NT2/D1 (cell line): ENCODE results near the gene KIF3A.

Experiments
- DNase-seq: peaks from one replicate; pipeline ENCODE4 v3.0.0-alpha.2; 2011; ENCODE audit warnings: low read depth, low spot score
- H3K27me3 ChIP-seq: 2 replicates; pipeline ENCODE4 v1.6.0; 2011; ENCODE audit warnings: mild to moderate bottlenecking; ENCODE audit not compliant: insufficient read length, insufficient read depth
- H3K36me3 ChIP-seq: 2 replicates; pipeline ENCODE4 v1.6.1; 2011; ENCODE audit warnings: mild to moderate bottlenecking, low read length, mixed read lengths; ENCODE audit not compliant: insufficient read depth, insufficient read length
- H3K4me1 ChIP-seq: 2 replicates; pipeline ENCODE4 v1.5.1; 2011; ENCODE audit not compliant: insufficient read depth, insufficient read length
- H3K4me3 ChIP-seq: 2 replicates; pipeline ENCODE4 v1.5.1; 2011; ENCODE audit warnings: low read depth; ENCODE audit not compliant: insufficient read length
- H3K9ac ChIP-seq: 2 replicates; pipeline ENCODE4 v1.6.0; 2011; ENCODE audit warnings: low read depth; ENCODE audit not compliant: insufficient read length
- H3K9me3 ChIP-seq: 2 replicates; pipeline ENCODE4 v1.5.1; 2011; ENCODE audit warnings: mild to moderate bottlenecking, low read length; ENCODE audit not compliant: insufficient read depth
- SUZ12 ChIP-seq: IDR thresholded peaks from 2 replicates; pipeline ENCODE4 v1.6.1; 2011; ENCODE audit not compliant: insufficient read length, insufficient read depth; ENCODE audit errors: extremely low read depth
- YY1 ChIP-seq: IDR thresholded peaks from 2 replicates; pipeline ENCODE4 v1.6.1; 2011; ENCODE audit not compliant: insufficient read length, insufficient read depth
- ZNF274 ChIP-seq: IDR thresholded peaks from 2 replicates; pipeline ENCODE4 v1.6.1; 2011; ENCODE audit warnings: mild to moderate bottlenecking, low read depth, low read length

The KIF3A gene

GRCh38 chr5:132734687-132735086 lies 2.7 kb downstream of the KIF3A start:
- no peak overlapping the region for H3K4me3 ChIP-seq
- H3K4me1 ChIP-seq, result no peaks in the 10 kb centered on the region
- no peaks in the 10 kb centered on the region for H3K9me3 ChIP-seq
- peaks cover 9% of the 10 kb centered on the region for H3K27me3 ChIP-seq
- H3K36me3 ChIP-seq, result peaks cover 4% of the 10 kb centered on the region
- no peak overlapping the region for H3K9ac ChIP-seq
- DNase-seq, result no peak
- TF ChIP-seq SUZ12 (no peak), ZNF274 (no peak), YY1 (no peak)

DNA sequence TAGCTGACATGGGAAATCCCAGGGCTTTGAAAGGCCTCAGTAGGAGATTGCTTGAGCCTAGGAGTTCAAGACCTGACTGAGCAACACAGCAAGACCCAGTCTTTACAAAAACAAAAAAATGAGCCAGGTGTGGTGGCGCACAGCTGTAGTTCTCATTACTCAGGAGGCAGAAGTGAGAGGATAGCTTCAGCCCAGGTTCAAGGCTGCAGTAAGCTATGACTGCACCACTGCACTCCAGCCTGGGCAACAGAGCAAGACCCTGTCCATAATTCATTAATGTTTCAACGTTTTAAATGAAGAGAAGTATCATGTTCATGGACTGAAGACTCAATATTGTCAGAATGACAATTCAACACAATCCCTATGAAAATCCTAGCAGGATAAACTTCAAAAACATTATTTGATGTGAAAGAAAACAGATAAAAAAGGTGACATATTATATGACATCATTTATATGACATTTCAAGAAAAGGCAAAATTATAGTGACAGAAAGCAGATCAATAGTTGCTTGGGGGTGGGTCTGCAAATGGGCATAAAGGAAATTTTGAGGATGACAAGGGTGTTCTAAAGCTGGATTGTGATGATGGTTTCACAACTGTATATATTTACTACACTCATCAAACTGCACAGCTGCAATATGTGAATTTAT lies 3.7 kb downstream of the KIF3A start:
- no peak for DNase-seq
- H3K4me3 ChIP-seq, result no peak overlapping the region
- H3K9me3 ChIP-seq, result no peaks in the 10 kb centered on the region
- H3K4me1 ChIP-seq, result no peaks in the 10 kb centered on the region
- peaks cover 4% of the 10 kb centered on the region for H3K36me3 ChIP-seq
- no peak overlapping the region for H3K9ac ChIP-seq
- no peak for TF ChIP-seq ZNF274
- peaks cover 6% of the 10 kb centered on the region for H3K27me3 ChIP-seq

DNA sequence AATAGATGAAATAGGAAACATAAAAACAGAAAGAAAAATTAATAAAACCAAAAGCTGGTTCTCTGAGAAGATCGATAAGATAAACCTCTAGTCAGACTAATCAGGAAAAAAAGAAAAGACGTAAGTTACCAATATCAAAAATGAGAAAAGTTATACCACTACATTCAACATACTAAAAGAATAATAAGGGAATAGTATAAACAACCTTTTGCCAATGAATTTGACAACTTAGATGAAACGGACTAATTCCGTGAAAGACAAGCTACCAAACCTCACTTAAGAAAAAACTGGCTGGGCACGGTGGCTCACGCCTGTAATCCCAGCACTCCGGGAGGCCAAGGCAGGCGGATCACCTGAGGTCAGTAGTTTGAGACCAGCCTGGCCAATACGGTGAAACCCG lies 7.5 kb downstream of the KIF3A start:
- no peaks in the 10 kb centered on the region for H3K27me3 ChIP-seq
- TF ChIP-seq ZNF274 (no peak), SUZ12 (no peak), YY1 (no peak)
- no peaks in the 10 kb centered on the region for H3K4me1 ChIP-seq
- no peak for DNase-seq
- no peak overlapping the region for H3K9ac ChIP-seq
- no peak overlapping the region for H3K4me3 ChIP-seq
- H3K9me3 ChIP-seq, result no peaks in the 10 kb centered on the region
- H3K36me3 ChIP-seq, result peaks cover 12% of the 10 kb centered on the region

DNA sequence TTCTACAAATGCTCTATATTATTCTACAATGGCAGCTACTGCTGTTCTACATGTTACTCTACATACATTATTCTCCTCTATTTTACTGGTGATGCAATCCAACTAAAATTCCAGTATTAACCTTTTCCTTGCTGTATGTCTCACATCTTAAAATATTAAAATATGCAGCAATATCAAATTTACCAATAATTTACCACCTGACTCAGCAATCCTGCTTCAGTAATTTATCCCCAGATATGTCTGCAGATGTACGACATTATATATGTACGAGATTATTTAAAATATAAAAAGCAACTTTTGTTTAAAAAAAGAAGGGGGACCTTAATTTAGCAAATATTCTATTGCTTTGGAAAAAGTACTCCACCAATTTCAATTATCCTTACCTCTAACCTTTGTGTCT lies 11.6 kb downstream of the KIF3A start:
- no peak for DNase-seq
- no peaks in the 10 kb centered on the region for H3K9me3 ChIP-seq
- no peak for TF ChIP-seq SUZ12
- no peak for TF ChIP-seq YY1
- no peak overlapping the region for H3K4me3 ChIP-seq
- H3K36me3 ChIP-seq, result peaks cover 7% of the 10 kb centered on the region
- no peak overlapping the region for H3K9ac ChIP-seq
- H3K4me1 ChIP-seq, result no peaks in the 10 kb centered on the region
- H3K27me3 ChIP-seq, result no peaks in the 10 kb centered on the region

DNA sequence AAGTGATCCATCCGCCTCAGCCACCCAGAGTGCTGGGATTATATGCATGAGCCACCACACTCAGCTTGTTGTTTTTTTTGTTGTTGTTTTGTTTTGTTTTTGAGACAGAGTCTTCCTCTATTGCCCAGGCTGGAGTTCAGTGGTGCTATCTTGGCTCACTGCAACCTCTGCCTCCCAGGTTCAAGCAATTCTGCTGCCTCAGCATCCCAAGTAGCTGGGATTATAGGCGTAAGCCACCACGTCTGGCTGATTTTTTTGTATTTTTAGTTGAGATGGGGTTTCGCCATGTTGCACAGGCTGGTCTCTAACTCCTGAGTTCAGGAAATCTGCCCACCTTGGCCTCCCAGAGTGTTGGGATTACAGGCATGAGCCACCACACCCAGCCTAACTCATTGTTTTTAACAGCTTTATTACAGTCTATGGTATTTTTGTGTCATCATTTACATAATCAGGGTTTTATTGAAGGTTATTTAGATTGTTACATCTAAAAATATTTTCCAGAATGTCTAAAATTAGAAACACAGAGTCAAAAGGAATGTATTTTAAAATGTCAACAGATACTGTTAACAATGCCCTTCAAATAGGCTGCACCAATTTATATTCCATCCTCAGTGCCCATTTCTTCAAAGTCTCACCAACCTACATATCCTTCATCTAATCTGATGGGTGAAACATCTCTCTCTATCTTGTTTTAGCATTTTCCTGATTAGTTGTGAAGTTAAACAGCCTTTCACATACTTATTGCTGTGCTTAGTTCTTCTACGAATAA lies 18.6 kb downstream of the KIF3A start:
- DNase-seq, result no peak
- no peak overlapping the region for H3K4me3 ChIP-seq
- no peaks in the 10 kb centered on the region for H3K27me3 ChIP-seq
- H3K4me1 ChIP-seq, result no peaks in the 10 kb centered on the region
- no peaks in the 10 kb centered on the region for H3K36me3 ChIP-seq
- no peaks in the 10 kb centered on the region for H3K9me3 ChIP-seq
- H3K9ac ChIP-seq, result no peak overlapping the region
- TF ChIP-seq YY1 (no peak), SUZ12 (no peak), ZNF274 (no peak)

GRCh38 chr5:132714456-132715307 lies 22.7 kb downstream of the KIF3A start:
- no peak for TF ChIP-seq SUZ12
- no peak for TF ChIP-seq YY1
- no peak for TF ChIP-seq ZNF274
- DNase-seq, result no peak
- Histone ChIP-seq H3K36me3 (no peaks in the 10 kb centered on the region), H3K4me3 (no peak overlapping the region), H3K4me1 (no peaks in the 10 kb centered on the region), H3K9me3 (no peaks in the 10 kb centered on the region), H3K9ac (no peak overlapping the region), H3K27me3 (no peaks in the 10 kb centered on the region)

GRCh38 chr5:132708645-132709044 lies 28.7 kb downstream of the KIF3A start:
- no peak for TF ChIP-seq ZNF274
- no peak for TF ChIP-seq YY1
- TF ChIP-seq SUZ12, result no peak
- DNase-seq, result no peak
- no peak overlapping the region for H3K4me3 ChIP-seq
- H3K36me3 ChIP-seq, result no peaks in the 10 kb centered on the region
- no peaks in the 10 kb centered on the region for H3K27me3 ChIP-seq
- H3K9ac ChIP-seq, result no peak overlapping the region
- no peaks in the 10 kb centered on the region for H3K4me1 ChIP-seq
- H3K9me3 ChIP-seq, result no peaks in the 10 kb centered on the region
